Endothelial cell of umbilical vein (primary cell): ENCODE data around the gene KRTAP10-8.

Experiments used
- CTCF ChIP-seq, 2 donors: IDR thresholded peaks; 1 replicate in 1 of 2; 2 replicates in 1 of 2; pipeline ENCODE4 v1.5.1; 2011; ENCODE audit warnings: low read length in 2 of 2, mild to moderate bottlenecking in 2 of 2, moderate library complexity in 2 of 2, control low read depth in 1 of 2, inconsistent platforms in 1 of 2, low read depth in 1 of 2; ENCODE audit not compliant: insufficient read depth in 1 of 2; ENCODE audit errors: extremely low read depth in 1 of 2
- JUN ChIP-seq: IDR thresholded peaks from 2 replicates; pipeline ENCODE4 v1.6.1; 2011; ENCODE audit warnings: borderline replicate concordance, low read depth; ENCODE audit not compliant: insufficient read length, insufficient read depth
- POLR2A ChIP-seq: IDR thresholded peaks from 2 replicates; pipeline ENCODE4 v1.6.1; 2012; ENCODE audit warnings: low read depth, mild to moderate bottlenecking, control low read depth, low read length
- POLR2AphosphoS5 ChIP-seq: IDR thresholded peaks from 2 replicates; pipeline ENCODE4 v1.6.1; 2012; ENCODE audit warnings: low read depth, mild to moderate bottlenecking, control low read depth, low read length, moderate library complexity; ENCODE audit not compliant: insufficient read depth

- no peak for TF ChIP-seq JUN
- no peak for TF ChIP-seq CTCF (IDR thresholded peaks at IDR 0.05; ENCODE audit: extremely low read depth in 1 of 2, insufficient read depth in 1 of 2, low read depth in 1 of 2, low read length in 2 of 2)
- no peak for TF ChIP-seq POLR2A
- no peak for TF ChIP-seq POLR2AphosphoS5
These were observed 14.8 kb downstream of the KRTAP10-8 start, which contains the start of gene KRTAP10-9 for GRCh38 chr21:44626673-44627143.
